PC-3 (cell line): Measurements from ENCODE around the gene DOK5. TPM values are rescaled to one million over a fixed set of nuclear protein-coding genes. Genes with fewer than 3 reads are reported as not detected.
"Not testable (repeated sequence)": the region's sequence is repeated elsewhere in the genome, so short reads cannot be mapped to it uniquely, and the experiment has no call there.

ENCODE experiments used
- ATAC-seq: fragments of 200-7000 bp; cut with Tn5 transposase; 2 replicates; pipeline ENCODE4 v1.9.1; 2020; ENCODE audit warnings: mild to moderate bottlenecking, moderate library complexity
- BruUV-seq: library from RNA; stranded (reverse); fragments of 400-500 nt; replicated peaks from 2 replicates; lab custom pipeline; 2021; lab: Mats Ljungman, UMichigan
- CTCF ChIA-PET: fragments of 300-600 bp; sonication (Branson Sonifier 250); formaldehyde crosslinking; loops from one replicate; lab custom pipeline; 2022; ENCODE audit warnings: antibody characterized with exemption; lab: Charles Lee
- POLR2A ChIA-PET: fragments of 300-600 bp; sonication (Branson Sonifier 250); formaldehyde crosslinking; loops from one replicate; lab custom pipeline; 2022; ENCODE audit warnings: antibody characterized with exemption; ENCODE audit not compliant: unreplicated experiment; lab: Charles Lee
- DNase-seq: peaks from one replicate; pipeline ENCODE4 v3.0.0-alpha.2; 2015
- H2AFZ ChIP-seq: fragments of 300-600 bp; sonication (generic); 2 replicates; pipeline ENCODE4 v1.6.0; 2016; ENCODE audit warnings: antibody characterized with exemption, low read length
- H3F3A ChIP-seq: fragments of 300-600 bp; sonication (generic); one replicate; pipeline ENCODE4 v1.6.0; 2017; ENCODE audit warnings: antibody characterized with exemption, low read length, control low read depth, mild to moderate bottlenecking; ENCODE audit not compliant: unreplicated experiment
- H3K27ac ChIP-seq: fragments of 300-600 bp; sonication (generic); 2 replicates; pipeline ENCODE4 v1.5.1; 2016; ENCODE audit warnings: mild to moderate bottlenecking, low read length
- H3K27me3 ChIP-seq: fragments of 300-600 bp; sonication (generic); 2 replicates; pipeline ENCODE4 v1.6.1; 2016; ENCODE audit warnings: low read length, mixed read lengths
- H3K36me3 ChIP-seq: fragments of 300-600 bp; sonication (generic); 2 replicates; pipeline ENCODE4 v1.6.1; 2016; ENCODE audit warnings: low read depth, mixed run types, low read length, mixed read lengths
- H3K4me1 ChIP-seq: fragments of 300-600 bp; sonication (generic); 2 replicates; pipeline ENCODE4 v1.5.1; 2016; ENCODE audit warnings: low read length; ENCODE audit not compliant: insufficient read depth
- H3K4me2 ChIP-seq: fragments of 300-600 bp; sonication (generic); 2 replicates; pipeline ENCODE4 v1.6.0; 2016; ENCODE audit warnings: low read length
- H3K4me3 ChIP-seq: fragments of 300-600 bp; sonication (generic); 2 replicates; pipeline ENCODE4 v1.5.1; 2016; ENCODE audit warnings: mild to moderate bottlenecking, low read length, mixed read lengths
- H3K79me2 ChIP-seq: fragments of 300-600 bp; sonication (generic); 2 replicates; pipeline ENCODE4 v1.6.1; 2017; ENCODE audit warnings: low read length, mixed read lengths
- H3K9ac ChIP-seq: fragments of 300-600 bp; sonication (generic); 2 replicates; pipeline ENCODE4 v1.6.0; 2016; ENCODE audit warnings: mild to moderate bottlenecking, low read length
- H3K9me2 ChIP-seq: fragments of 300-600 bp; sonication (generic); replicated peaks from 2 replicates; pipeline ENCODE4 v1.6.1; 2016; ENCODE audit warnings: mixed run types, low read length, mixed read lengths
- H3K9me3 ChIP-seq: fragments of 300-600 bp; sonication (generic); 2 replicates; pipeline ENCODE4 v1.6.1; 2016; ENCODE audit warnings: low read length, mixed read lengths
- H4K20me1 ChIP-seq: fragments of 300-600 bp; sonication (generic); 2 replicates; pipeline ENCODE4 v1.6.1; 2016; ENCODE audit warnings: low read length, mixed read lengths
- EZH2 ChIP-seq: fragments of 300-600 bp; sonication (generic); IDR thresholded peaks from one replicate; pipeline ENCODE4 v1.6.1; 2017; ENCODE audit warnings: antibody characterized with exemption, mild to moderate bottlenecking, low read length; ENCODE audit not compliant: unreplicated experiment
- EZH2phosphoT487 ChIP-seq: fragments of 300-600 bp; sonication (generic); IDR thresholded peaks from 2 replicates; pipeline ENCODE4 v1.6.1; 2018; ENCODE audit warnings: mild to moderate bottlenecking, antibody characterized with exemption, low read length, borderline replicate concordance
- intact Hi-C: fragments of 100-400 bp; cut with micrococcal nuclease; formaldehyde crosslinking; loops from 2 replicates; pipeline ENCODE4 v1.9.0; 2023
- total RNA-seq: library from RNA; depleted of rRNA; stranded (reverse); fragments of >200 nt; gene quantifications from 2 replicates; pipeline ENCODE4 v1.2.3, GENCODE V29; 2014
- TF ChIP-seq, protein P1 (sequence below): fragments of 300-600 bp; sonication (generic); conservative IDR thresholded peaks from 2 replicates; pipeline ENCODE4 v1.5.1; 2017; ENCODE audit warnings: antibody characterized with exemption, low read depth, mild to moderate bottlenecking, low read length

DOK5 gene
- total RNA-seq, 1 experiment from 2014 or later = not detected

GRCh38 chr20:54434196-54434595, 41.2 kb upstream of the DOK5 start:
- H3K9me2 ChIP-seq = no peaks in the 10 kb centered on the region
- H3K9ac ChIP-seq = no peak overlapping the region
- ATAC-seq = no peak
- CTCF ChIA-PET = no interaction called here
- H4K20me1 ChIP-seq = no peaks in the 10 kb centered on the region
- BruUV-seq = no TSS peak
- no peak overlapping the region for H2AFZ ChIP-seq
- DNase-seq = no peak
- peaks cover 20% of the 10 kb centered on the region; the same call in 1 of the 2 replicates for H3K27me3 ChIP-seq
- H3K4me2 ChIP-seq = no peak overlapping the region
- no peaks in the 10 kb centered on the region for H3K36me3 ChIP-seq
- H3K27ac ChIP-seq = no peak overlapping the region
- POLR2A ChIA-PET = no interaction called here
- TF ChIP-seq EZH2 = no peak
- TF ChIP-seq, protein P1, sequence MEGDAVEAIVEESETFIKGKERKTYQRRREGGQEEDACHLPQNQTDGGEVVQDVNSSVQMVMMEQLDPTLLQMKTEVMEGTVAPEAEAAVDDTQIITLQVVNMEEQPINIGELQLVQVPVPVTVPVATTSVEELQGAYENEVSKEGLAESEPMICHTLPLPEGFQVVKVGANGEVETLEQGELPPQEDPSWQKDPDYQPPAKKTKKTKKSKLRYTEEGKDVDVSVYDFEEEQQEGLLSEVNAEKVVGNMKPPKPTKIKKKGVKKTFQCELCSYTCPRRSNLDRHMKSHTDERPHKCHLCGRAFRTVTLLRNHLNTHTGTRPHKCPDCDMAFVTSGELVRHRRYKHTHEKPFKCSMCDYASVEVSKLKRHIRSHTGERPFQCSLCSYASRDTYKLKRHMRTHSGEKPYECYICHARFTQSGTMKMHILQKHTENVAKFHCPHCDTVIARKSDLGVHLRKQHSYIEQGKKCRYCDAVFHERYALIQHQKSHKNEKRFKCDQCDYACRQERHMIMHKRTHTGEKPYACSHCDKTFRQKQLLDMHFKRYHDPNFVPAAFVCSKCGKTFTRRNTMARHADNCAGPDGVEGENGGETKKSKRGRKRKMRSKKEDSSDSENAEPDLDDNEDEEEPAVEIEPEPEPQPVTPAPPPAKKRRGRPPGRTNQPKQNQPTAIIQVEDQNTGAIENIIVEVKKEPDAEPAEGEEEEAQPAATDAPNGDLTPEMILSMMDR = no peak
- TF ChIP-seq EZH2phosphoT487 = no peak
- H3K79me2 ChIP-seq = no peaks in the 10 kb centered on the region
- intact Hi-C loops = no loop called here
- H3F3A ChIP-seq = no peaks in the 10 kb centered on the region
- no peaks in the 10 kb centered on the region for H3K4me1 ChIP-seq
- H3K4me3 ChIP-seq = no peak overlapping the region
- no peaks in the 10 kb centered on the region for H3K9me3 ChIP-seq

- H3K36me3 ChIP-seq = no peaks in the 10 kb centered on the region
- TF ChIP-seq, protein P1 = no peak
- TF ChIP-seq EZH2phosphoT487 (no peak), EZH2 (no peak)
- no peak overlapping the region for H3K4me2 ChIP-seq
- POLR2A ChIA-PET = no interaction called here
- ATAC-seq = no peak
- no peak overlapping the region for H2AFZ ChIP-seq
- H3K4me1 ChIP-seq = no peaks in the 10 kb centered on the region
- H3K9ac ChIP-seq = no peak overlapping the region
- H3K9me3 ChIP-seq = no peaks in the 10 kb centered on the region
- H3K4me3 ChIP-seq = no peak overlapping the region
- no TSS peak for BruUV-seq
- no peak overlapping the region for H3K27ac ChIP-seq
- H4K20me1 ChIP-seq = no peaks in the 10 kb centered on the region
- CTCF ChIA-PET = no interaction called here
- H3K27me3 ChIP-seq = peaks cover 25% of the 10 kb centered on the region; the same call in 1 of the 2 replicates
- no peaks in the 10 kb centered on the region for H3F3A ChIP-seq
- intact Hi-C loops = no loop called here
- no peaks in the 10 kb centered on the region for H3K79me2 ChIP-seq
- H3K9me2 ChIP-seq = no peaks in the 10 kb centered on the region
- no peak for DNase-seq
Measured at GRCh38 chr20:54435015-54435414, 40.4 kb upstream of the DOK5 start.

DNA sequence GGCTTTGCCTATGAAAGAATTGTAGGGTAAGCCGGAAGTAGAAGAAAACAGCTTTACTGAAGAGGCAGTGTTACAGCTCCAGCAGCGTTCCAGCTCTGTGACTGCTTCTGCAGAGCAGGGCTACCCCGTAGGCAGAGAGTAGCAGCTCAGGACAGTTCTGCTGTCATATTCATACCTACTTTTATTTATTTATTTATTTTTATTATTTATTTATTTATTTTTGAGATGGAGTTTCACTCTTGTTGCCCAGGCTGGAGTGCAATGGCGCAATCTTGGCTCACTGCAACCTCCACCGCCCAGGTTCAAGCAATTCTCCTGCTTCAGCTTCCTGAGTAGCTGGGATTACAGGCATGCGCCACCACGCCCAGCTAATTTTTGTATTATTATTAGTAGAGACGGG, 39.0 kb upstream of the DOK5 start:
- H3K4me3 ChIP-seq, H3K4me2 ChIP-seq, H3K79me2 ChIP-seq, CTCF ChIA-PET, ATAC-seq, H3K36me3 ChIP-seq, H2AFZ ChIP-seq, H3K9me2 ChIP-seq, BruUV-seq, H3K9me3 ChIP-seq, H4K20me1 ChIP-seq, POLR2A ChIA-PET, H3K4me1 ChIP-seq, H3K9ac ChIP-seq, H3K27ac ChIP-seq, DNase-seq, H3F3A ChIP-seq, intact Hi-C loops: not testable (repeated sequence)
- H3K27me3 ChIP-seq = peaks cover 21% of the 10 kb centered on the region; the same call in 1 of the 2 replicates
